ENCODE data around the gene SLC6A11.

The SLC6A11 gene

GRCh38 chr3:10781981-10782380 is 34.0 kb upstream of the SLC6A11 start:
- Histone ChIP-seq H3K27me3 (ENCODE audit: insufficient read depth, low read depth, severe bottlenecking) (no peaks in the 10 kb centered on the region), H3K36me3 (no peaks in the 10 kb centered on the region), H3K27ac (no peak overlapping the region), H3K4me3 (ENCODE audit: low read depth, low read length) (no peak overlapping the region), H3K9me3 (ENCODE audit: severe bottlenecking) (no peaks in the 10 kb centered on the region)
- TF ChIP-seq, protein P1, sequence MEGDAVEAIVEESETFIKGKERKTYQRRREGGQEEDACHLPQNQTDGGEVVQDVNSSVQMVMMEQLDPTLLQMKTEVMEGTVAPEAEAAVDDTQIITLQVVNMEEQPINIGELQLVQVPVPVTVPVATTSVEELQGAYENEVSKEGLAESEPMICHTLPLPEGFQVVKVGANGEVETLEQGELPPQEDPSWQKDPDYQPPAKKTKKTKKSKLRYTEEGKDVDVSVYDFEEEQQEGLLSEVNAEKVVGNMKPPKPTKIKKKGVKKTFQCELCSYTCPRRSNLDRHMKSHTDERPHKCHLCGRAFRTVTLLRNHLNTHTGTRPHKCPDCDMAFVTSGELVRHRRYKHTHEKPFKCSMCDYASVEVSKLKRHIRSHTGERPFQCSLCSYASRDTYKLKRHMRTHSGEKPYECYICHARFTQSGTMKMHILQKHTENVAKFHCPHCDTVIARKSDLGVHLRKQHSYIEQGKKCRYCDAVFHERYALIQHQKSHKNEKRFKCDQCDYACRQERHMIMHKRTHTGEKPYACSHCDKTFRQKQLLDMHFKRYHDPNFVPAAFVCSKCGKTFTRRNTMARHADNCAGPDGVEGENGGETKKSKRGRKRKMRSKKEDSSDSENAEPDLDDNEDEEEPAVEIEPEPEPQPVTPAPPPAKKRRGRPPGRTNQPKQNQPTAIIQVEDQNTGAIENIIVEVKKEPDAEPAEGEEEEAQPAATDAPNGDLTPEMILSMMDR (IDR thresholded peaks at IDR 0.05; ENCODE audit: low read depth, low read length): no peak
- DNase-seq: no peak

- H3K9me3 ChIP-seq (ENCODE audit: severe bottlenecking): no peaks in the 10 kb centered on the region
- no peaks in the 10 kb centered on the region for H3K36me3 ChIP-seq
- DNase-seq: peak; percentile 33
- no peaks in the 10 kb centered on the region for H3K27me3 ChIP-seq (ENCODE audit: insufficient read depth, low read depth, severe bottlenecking)
- TF ChIP-seq, protein P1 (IDR thresholded peaks at IDR 0.05; ENCODE audit: low read depth, low read length): peak; percentile 80
- no peak overlapping the region for H3K27ac ChIP-seq
- no peak overlapping the region for H3K4me3 ChIP-seq (ENCODE audit: low read depth, low read length)
These were observed 32.4 kb upstream of the SLC6A11 start for GRCh38 chr3:10783360-10784351.

GRCh38 chr3:10786640-10787039 is 29.4 kb upstream of the SLC6A11 start:
- no peaks in the 10 kb centered on the region for H3K9me3 ChIP-seq (ENCODE audit: severe bottlenecking)
- H3K4me3 ChIP-seq (ENCODE audit: low read depth, low read length): no peak overlapping the region
- DNase-seq: no peak
- H3K36me3 ChIP-seq: no peaks in the 10 kb centered on the region
- H3K27me3 ChIP-seq (ENCODE audit: insufficient read depth, low read depth, severe bottlenecking): no peaks in the 10 kb centered on the region
- TF ChIP-seq, protein P1 (IDR thresholded peaks at IDR 0.05; ENCODE audit: low read depth, low read length): no peak
- H3K27ac ChIP-seq: no peak overlapping the region

DNA sequence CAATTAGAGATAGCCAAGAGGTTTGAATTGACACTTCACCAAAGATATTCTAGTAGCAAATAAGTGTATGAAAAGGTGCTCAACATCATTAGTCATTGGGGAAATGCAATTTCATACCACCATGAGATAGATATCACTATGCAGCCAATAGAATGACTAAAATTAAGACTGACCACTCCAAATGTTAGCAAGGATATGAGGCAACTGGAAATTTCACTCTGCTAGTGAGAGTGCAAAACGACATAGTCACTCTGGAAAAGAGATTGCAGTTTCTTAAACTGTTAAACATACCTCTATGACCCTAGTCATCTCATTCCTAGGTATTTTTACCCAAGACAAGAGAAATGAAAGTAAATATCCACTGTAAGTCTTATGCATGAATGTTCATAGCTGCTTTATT is 27.6 kb upstream of the SLC6A11 start:
- H3K27ac ChIP-seq: no peak overlapping the region
- H3K9me3 ChIP-seq (ENCODE audit: severe bottlenecking): no peaks in the 10 kb centered on the region
- no peaks in the 10 kb centered on the region for H3K36me3 ChIP-seq
- no peak overlapping the region for H3K4me3 ChIP-seq (ENCODE audit: low read depth, low read length)
- H3K27me3 ChIP-seq (ENCODE audit: insufficient read depth, low read depth, severe bottlenecking): no peaks in the 10 kb centered on the region
- TF ChIP-seq, protein P1 (IDR thresholded peaks at IDR 0.05; ENCODE audit: low read depth, low read length): no peak
- no peak for DNase-seq

DNA sequence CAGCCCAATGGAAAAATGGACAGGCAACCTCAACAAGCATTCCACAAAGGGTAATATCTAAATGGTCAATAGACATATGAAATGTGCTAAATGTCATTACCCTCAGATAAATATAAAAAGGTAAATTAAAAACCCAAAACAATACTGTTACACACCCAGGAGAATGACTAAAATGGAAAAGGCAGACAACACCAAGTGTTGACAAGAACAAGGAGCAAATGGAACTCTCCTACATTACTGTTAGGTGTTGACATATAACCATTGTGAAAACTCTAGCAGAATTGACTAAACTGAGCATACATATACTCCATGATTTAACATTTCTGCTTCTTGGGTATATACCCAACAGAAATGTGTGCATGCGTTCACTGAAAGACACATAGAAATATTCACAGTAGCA is 25.3 kb upstream of the SLC6A11 start:
- TF ChIP-seq, protein P1 (IDR thresholded peaks at IDR 0.05; ENCODE audit: low read depth, low read length): no peak
- no peak overlapping the region for H3K4me3 ChIP-seq (ENCODE audit: low read depth, low read length)
- no peaks in the 10 kb centered on the region for H3K36me3 ChIP-seq
- DNase-seq: no peak
- H3K9me3 ChIP-seq (ENCODE audit: severe bottlenecking): no peaks in the 10 kb centered on the region
- no peaks in the 10 kb centered on the region for H3K27me3 ChIP-seq (ENCODE audit: insufficient read depth, low read depth, severe bottlenecking)
- no peak overlapping the region for H3K27ac ChIP-seq
